ENCODE measurements around the gene CDCA3.
"Not testable (repeated sequence)": the region's sequence is repeated elsewhere in the genome, so short reads cannot be mapped to it uniquely, and the experiment has no call there.

CDCA3 gene
- 0.78 to 1.7 (median 1.4) reads per million in 3 donors for total RNA-seq

DNA sequence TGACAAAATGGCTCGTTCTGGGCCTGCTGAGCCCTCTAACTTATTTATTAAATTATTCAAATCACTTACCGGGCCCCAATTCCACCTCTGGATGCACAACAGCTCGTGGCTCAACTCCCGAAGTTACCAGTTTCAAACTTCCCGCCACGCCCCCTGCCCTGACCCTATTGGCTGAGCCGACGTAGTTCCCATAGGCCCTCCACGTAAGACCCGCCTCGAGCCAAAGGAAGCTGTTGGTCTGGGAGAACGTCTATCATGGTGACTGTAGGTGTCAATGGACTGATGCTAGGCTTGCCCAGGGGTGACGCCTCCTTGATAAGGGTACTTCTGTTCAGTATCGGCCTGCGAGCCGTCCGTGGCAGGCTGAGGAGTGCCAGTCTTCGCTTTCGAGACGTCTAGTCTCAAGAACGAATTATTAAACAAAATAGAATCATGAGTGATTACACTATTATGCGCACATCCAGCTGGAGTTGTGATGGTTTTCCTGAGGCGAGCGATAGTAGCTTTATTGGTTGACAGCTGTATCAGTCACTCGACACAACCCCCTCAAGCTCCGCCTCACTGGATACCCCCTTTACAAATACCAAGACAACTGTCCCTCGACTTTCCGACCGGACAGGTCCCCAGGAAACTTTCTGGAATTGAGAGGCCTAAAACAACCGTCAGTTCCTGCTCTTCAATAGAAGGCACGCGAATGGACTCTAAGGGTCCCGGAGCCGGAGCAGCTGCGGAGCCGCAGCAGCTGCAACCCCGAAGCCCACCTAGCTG is at the start of gene CDCA3:
Gene CDCA3, minus strand, starts transcription at position 134 of the 768 bp plus-strand sequence. CDS start 334 bp downstream, outside the sequence.
- peak; percentile 83 to 91 (median 86) for DNase-seq
- Histone ChIP-seq H3K36me3 (ENCODE audit: control insufficient read depth, insufficient read depth, low read length) (peaks cover 10% of the 10 kb centered on the region), H3K4me3 (ENCODE audit: insufficient read depth, low read depth, low read length, poor library complexity, severe bottlenecking) (peak within 1 kb of the TSS; percentile 87), H3K4me1 (ENCODE audit: control insufficient read depth, insufficient read depth, low read length, poor library complexity, severe bottlenecking) (peaks cover 23% of the 10 kb centered on the region), H3K9me3 (ENCODE audit: control insufficient read depth, low read length) (no peaks in the 10 kb centered on the region), H3K27me3 (replicated peaks; ENCODE audit: control insufficient read depth, insufficient read depth, low read length, poor library complexity, severe bottlenecking) (no peaks in the 10 kb centered on the region), H3K27ac (ENCODE audit: insufficient read depth, low read length, poor library complexity, severe bottlenecking) (peak within 1 kb of the TSS; percentile 93)

DNA sequence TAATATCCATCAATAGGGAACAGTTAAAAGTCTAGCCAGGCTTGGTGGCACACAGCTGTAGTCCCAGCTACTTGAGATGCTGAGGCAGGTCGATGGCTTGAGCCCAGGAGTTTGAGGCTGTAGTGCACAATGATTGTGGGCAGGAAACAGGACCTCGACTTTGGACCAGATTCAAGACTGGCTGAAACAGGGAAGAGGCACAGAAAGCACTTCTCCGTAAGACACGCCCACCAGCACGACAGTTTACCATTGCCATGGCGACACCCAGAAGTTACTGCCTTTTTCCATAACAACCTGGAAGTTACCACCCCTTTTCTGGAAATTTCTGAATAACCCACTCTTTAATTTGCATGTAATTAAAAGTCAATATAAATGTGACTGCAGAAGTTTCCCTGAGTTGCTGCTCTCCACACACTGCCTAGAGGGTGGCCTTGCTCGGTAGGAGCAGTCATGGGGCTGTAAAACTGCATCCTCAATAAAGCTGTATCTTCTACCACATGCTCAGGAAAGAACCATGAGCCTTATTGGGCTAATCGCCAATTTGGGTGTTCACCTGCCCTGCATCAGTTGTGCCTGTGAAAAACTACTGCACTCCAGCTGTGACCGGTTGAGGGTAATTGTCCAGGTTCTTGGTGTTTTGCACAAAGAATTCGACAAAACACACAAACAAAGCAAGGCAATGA is 48.9 kb upstream of the CDCA3 start:
- Histone ChIP-seq H3K9me3 (ENCODE audit: control insufficient read depth, low read length) (no peaks in the 10 kb centered on the region), H3K27ac (ENCODE audit: insufficient read depth, low read length, poor library complexity, severe bottlenecking) (no peak overlapping the region), H3K4me1 (ENCODE audit: control insufficient read depth, insufficient read depth, low read length, poor library complexity, severe bottlenecking) (peaks cover 4% of the 10 kb centered on the region), H3K27me3 (replicated peaks; ENCODE audit: control insufficient read depth, insufficient read depth, low read length, poor library complexity, severe bottlenecking) (no peaks in the 10 kb centered on the region), H3K36me3 (ENCODE audit: control insufficient read depth, insufficient read depth, low read length) (no peaks in the 10 kb centered on the region), H3K4me3 (ENCODE audit: insufficient read depth, low read depth, low read length, poor library complexity, severe bottlenecking) (no peak overlapping the region)
- DNase-seq: no peak

DNA sequence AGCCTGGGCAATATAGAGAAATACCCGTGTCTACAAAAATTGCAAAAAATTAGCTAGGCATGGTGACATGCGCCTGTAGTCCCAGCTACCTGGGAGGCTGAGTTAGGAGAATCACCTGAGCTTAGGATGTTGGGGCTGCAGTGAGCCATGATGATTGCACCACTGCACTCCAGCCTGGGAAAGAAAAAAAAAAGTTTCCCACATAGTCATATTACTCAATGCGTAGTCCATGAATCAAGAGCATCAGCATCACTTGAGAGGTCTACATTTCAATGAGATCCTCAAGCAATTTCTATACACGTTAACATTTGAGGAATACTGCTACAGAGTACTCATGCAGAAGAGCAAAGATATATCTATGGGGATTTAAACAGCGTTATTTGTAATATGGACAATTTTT is 48.3 kb upstream of the CDCA3 start:
- DNase-seq: no peak
- Histone ChIP-seq H3K36me3 (ENCODE audit: control insufficient read depth, insufficient read depth, low read length) (no peaks in the 10 kb centered on the region), H3K27me3 (replicated peaks; ENCODE audit: control insufficient read depth, insufficient read depth, low read length, poor library complexity, severe bottlenecking) (no peaks in the 10 kb centered on the region), H3K4me1 (ENCODE audit: control insufficient read depth, insufficient read depth, low read length, poor library complexity, severe bottlenecking) (peaks cover 2% of the 10 kb centered on the region), H3K27ac (ENCODE audit: insufficient read depth, low read length, poor library complexity, severe bottlenecking) (no peak overlapping the region), H3K9me3 (ENCODE audit: control insufficient read depth, low read length) (no peaks in the 10 kb centered on the region), H3K4me3 (ENCODE audit: insufficient read depth, low read depth, low read length, poor library complexity, severe bottlenecking) (no peak overlapping the region)

DNA sequence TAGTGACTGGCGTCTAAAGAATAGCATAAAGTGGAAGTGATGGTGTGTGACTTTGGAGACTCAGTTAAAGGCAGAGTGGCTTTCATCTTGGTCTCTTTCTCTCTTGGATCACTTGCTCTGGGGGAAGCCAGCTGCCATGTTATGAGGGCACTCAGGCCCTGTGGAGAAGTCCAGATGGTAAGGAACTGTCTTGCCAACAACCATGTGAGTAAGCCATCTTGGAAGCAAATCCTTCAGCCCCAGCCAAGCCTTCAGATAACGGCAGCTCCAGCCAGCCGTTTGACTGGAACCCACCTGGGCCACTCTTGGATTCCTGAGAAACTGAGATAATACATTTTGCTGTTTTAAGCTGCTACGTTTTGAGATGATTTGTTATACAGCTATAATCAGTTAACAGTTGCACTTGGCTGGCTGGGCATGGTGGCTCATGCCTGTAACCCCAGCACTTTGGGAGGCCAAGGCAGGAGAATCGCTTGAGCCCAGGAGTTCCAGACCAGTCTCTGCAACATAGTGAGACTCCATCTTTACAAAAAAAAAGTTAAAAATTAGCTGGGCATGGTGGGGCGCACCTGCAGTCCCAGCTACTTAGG is 45.9 kb upstream of the CDCA3 start:
- Histone ChIP-seq H3K4me3 (ENCODE audit: insufficient read depth, low read depth, low read length, poor library complexity, severe bottlenecking) (no peak overlapping the region), H3K9me3 (ENCODE audit: control insufficient read depth, low read length) (no peaks in the 10 kb centered on the region), H3K36me3 (ENCODE audit: control insufficient read depth, insufficient read depth, low read length) (no peaks in the 10 kb centered on the region), H3K27ac (ENCODE audit: insufficient read depth, low read length, poor library complexity, severe bottlenecking) (no peak overlapping the region), H3K4me1 (ENCODE audit: control insufficient read depth, insufficient read depth, low read length, poor library complexity, severe bottlenecking) (no peaks in the 10 kb centered on the region), H3K27me3 (replicated peaks; ENCODE audit: control insufficient read depth, insufficient read depth, low read length, poor library complexity, severe bottlenecking) (no peaks in the 10 kb centered on the region)
- DNase-seq: no peak

DNA sequence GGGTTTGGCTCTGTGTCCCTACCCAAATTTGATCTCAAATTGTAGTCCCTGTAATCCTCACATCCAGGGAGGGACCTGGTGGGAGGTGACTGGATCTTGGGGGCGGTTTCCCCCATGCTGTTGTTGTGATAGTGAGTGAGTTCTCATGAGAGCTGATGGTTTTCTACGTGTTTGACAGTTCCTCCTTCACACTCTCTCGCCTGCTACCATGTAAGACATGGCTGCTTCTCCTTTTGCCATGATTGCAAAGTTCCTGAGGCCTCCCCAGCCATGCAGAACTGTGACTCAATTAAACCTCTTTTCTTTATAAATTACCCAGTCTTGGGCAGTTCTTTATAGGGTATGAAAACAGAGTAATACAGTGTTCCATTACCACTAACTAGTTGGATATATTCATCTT is 43.2 kb upstream of the CDCA3 start:
- Histone ChIP-seq H3K36me3 (ENCODE audit: control insufficient read depth, insufficient read depth, low read length) (no peaks in the 10 kb centered on the region), H3K27me3 (replicated peaks; ENCODE audit: control insufficient read depth, insufficient read depth, low read length, poor library complexity, severe bottlenecking) (no peaks in the 10 kb centered on the region), H3K9me3 (ENCODE audit: control insufficient read depth, low read length) (no peaks in the 10 kb centered on the region), H3K4me1 (ENCODE audit: control insufficient read depth, insufficient read depth, low read length, poor library complexity, severe bottlenecking) (peaks cover 6% of the 10 kb centered on the region), H3K27ac (ENCODE audit: insufficient read depth, low read length, poor library complexity, severe bottlenecking) (no peak overlapping the region), H3K4me3 (ENCODE audit: insufficient read depth, low read depth, low read length, poor library complexity, severe bottlenecking) (no peak overlapping the region)
- no peak for DNase-seq

DNA sequence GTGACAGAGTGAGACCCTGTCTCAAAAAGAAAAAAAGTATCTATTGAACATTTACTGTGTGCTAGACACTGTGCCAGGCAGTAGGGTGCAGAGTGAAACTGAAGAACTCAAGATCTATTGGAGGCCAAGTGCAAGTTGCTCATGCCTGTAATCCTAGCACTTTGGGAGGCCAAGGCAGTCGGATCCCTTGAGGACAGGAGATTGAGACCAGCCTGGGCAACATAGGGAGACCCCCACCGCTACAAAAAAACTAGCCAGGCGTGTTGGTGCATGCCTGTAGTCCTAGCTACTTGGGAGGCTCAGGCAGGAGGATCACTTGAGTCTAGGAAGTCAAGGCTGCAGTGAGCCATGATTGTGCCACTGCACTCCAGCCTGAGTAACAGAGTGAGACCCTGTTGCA is 41.6 kb upstream of the CDCA3 start:
- H3K36me3 ChIP-seq (ENCODE audit: control insufficient read depth, insufficient read depth, low read length); H3K9me3 ChIP-seq (ENCODE audit: control insufficient read depth, low read length); H3K27ac ChIP-seq (ENCODE audit: insufficient read depth, low read length, poor library complexity, severe bottlenecking); H3K4me1 ChIP-seq (ENCODE audit: control insufficient read depth, insufficient read depth, low read length, poor library complexity, severe bottlenecking); H3K27me3 ChIP-seq (replicated peaks; ENCODE audit: control insufficient read depth, insufficient read depth, low read length, poor library complexity, severe bottlenecking); H3K4me3 ChIP-seq (ENCODE audit: insufficient read depth, low read depth, low read length, poor library complexity, severe bottlenecking); DNase-seq: not testable (repeated sequence)

DNA sequence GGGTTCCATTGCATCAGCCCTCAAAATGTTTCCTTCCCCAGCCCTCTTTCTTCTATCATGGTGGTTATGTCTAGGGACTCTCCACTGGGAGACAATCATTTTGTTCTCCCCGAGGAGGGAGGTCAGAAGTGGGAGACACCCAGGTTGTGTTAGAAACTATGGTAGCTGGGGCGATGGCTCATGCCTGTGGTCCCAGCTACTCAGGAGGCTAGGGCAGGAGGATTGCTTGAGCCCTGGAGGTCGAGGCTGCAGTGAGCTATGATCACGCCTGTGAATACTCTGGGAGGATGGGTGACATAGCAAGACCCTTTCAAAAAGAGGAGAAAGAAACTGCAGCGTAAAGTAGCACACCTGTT is 40.5 kb upstream of the CDCA3 start:
- no peak for DNase-seq
- no peaks in the 10 kb centered on the region for H3K9me3 ChIP-seq (ENCODE audit: control insufficient read depth, low read length)
- peak overlapping the region; percentile 96 for H3K27ac ChIP-seq (ENCODE audit: insufficient read depth, low read length, poor library complexity, severe bottlenecking)
- H3K4me3 ChIP-seq (ENCODE audit: insufficient read depth, low read depth, low read length, poor library complexity, severe bottlenecking): peak overlapping the region; percentile 67
- peaks cover 6% of the 10 kb centered on the region for H3K4me1 ChIP-seq (ENCODE audit: control insufficient read depth, insufficient read depth, low read length, poor library complexity, severe bottlenecking)
- H3K36me3 ChIP-seq (ENCODE audit: control insufficient read depth, insufficient read depth, low read length): no peaks in the 10 kb centered on the region
- H3K27me3 ChIP-seq (replicated peaks; ENCODE audit: control insufficient read depth, insufficient read depth, low read length, poor library complexity, severe bottlenecking): no peaks in the 10 kb centered on the region

DNA sequence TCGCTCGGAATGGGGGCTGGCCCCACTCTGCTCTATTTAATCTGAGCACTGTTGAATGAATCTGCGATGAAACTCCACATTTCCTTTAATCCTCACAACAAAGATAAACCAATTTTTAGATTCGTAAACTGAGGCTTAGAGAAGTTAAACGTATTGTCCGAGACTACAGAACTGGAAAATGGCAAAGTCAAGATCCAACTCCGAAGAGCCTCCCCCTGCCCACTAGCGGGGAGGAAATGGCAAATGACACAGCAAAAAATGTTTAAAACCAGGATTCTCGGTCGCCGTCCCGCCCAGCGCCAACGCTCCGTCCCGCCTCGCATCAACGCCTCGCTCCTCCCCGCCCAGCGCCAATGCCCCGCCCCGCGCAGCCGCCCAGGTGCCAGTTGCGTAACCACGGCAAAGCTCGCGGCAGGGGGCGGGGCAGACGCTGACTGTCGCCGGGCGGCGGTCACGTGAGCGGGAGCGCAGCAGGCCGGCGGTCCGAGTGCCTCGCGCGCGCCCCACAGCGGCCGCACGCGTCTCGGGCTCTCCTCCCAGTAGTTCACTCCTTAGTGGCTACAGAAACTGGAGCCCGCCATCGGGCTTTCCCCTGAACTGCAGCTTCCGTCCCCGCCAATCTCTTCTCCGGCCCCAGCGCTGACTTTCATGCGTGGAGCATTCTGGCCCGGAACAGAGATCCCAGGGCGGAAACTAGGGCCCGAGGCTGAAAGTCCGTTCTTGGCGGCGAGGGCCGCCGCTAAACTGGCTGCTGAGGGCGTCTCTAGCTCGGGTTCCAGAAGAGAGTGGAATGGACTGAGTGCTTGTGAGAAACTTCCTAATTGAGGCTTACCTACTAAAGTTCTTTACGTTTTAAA is 39.9 kb upstream of the CDCA3 start:
- H3K27me3 ChIP-seq (replicated peaks; ENCODE audit: control insufficient read depth, insufficient read depth, low read length, poor library complexity, severe bottlenecking): no peaks in the 10 kb centered on the region
- H3K27ac ChIP-seq (ENCODE audit: insufficient read depth, low read length, poor library complexity, severe bottlenecking): peak overlapping the region; percentile 96
- H3K4me3 ChIP-seq (ENCODE audit: insufficient read depth, low read depth, low read length, poor library complexity, severe bottlenecking): peak overlapping the region; percentile 67
- peak; percentile 96 to 98 (median 98) for DNase-seq
- no peaks in the 10 kb centered on the region for H3K9me3 ChIP-seq (ENCODE audit: control insufficient read depth, low read length)
- peaks cover 6% of the 10 kb centered on the region for H3K4me1 ChIP-seq (ENCODE audit: control insufficient read depth, insufficient read depth, low read length, poor library complexity, severe bottlenecking)
- H3K36me3 ChIP-seq (ENCODE audit: control insufficient read depth, insufficient read depth, low read length): no peaks in the 10 kb centered on the region

DNA sequence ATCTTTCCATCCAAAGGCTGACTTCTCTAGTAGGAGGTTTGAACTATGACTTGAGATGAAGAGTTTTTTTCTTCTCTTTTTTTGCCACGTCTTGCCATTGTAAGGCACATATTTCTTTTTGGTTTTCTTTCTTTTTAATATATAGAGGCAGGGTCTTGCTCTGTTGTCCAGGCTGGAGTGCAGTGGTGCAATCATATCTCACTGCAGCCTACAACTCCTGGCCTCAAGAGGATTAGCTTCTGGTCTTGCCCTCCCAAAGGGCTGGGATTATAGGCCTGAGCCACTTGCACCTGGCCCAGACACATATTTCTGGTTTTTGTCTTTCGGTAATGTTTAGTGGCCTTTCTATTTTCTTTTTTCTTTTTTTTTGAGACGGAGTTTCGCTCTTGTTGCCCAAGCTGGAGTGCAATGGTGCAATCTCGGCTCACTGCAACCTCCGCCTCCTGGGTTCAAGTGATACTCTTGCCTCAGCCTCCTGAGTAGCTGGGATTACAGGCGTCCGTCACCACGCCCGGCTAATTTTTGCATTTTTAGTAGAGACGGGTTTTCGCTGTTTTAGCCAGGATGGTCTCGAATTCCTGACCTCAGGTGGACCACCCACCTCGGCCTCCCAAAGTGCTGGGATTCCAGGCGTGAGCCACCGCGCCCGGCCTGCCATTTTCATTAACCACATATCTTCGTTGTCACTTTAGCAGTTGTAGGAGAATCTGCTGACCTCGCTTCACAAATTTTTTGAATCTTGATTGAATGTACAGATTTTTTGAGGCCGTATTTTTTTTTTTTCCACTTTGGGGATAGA is 38.9 kb upstream of the CDCA3 start:
- not testable (repeated sequence) for H3K36me3 ChIP-seq (ENCODE audit: control insufficient read depth, insufficient read depth, low read length); H3K4me1 ChIP-seq (ENCODE audit: control insufficient read depth, insufficient read depth, low read length, poor library complexity, severe bottlenecking); DNase-seq; H3K9me3 ChIP-seq (ENCODE audit: control insufficient read depth, low read length); H3K27me3 ChIP-seq (replicated peaks; ENCODE audit: control insufficient read depth, insufficient read depth, low read length, poor library complexity, severe bottlenecking); H3K27ac ChIP-seq (ENCODE audit: insufficient read depth, low read length, poor library complexity, severe bottlenecking); H3K4me3 ChIP-seq (ENCODE audit: insufficient read depth, low read depth, low read length, poor library complexity, severe bottlenecking)

All from effector memory CD4-positive, alpha-beta T cell (primary cell).